HG02870 (cell line): ENCODE data around the gene ZNF500.

Experiments
- ATAC-seq: cut with Tn5 transposase; IDR thresholded peaks from one replicate; pipeline ENCODE4 v1.9.1; 2021; ENCODE audit warnings: mild to moderate bottlenecking, moderate library complexity; ENCODE audit not compliant: unreplicated experiment

The ZNF500 gene

DNA sequence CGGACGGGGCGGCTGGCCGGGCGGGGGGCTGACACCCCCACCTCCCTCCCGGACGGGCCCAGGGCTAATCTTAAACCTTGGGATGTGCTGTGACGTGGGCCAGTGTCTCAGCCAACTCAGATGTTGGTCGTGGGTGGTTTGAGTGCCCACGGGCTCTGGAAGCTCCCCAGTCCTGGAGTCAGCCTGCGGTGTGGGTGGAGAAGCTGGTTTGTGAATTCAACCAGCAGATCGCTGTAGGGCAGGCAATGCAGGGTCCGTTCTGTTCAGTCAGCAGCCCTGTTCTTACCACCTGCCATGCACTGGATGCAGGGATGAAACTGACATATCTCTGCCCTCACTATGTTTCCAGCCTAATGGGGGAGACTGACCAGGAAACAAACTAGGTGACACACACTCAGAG lies 8.0 kb upstream of the ZNF500 start:
- ATAC-seq: no peak

DNA sequence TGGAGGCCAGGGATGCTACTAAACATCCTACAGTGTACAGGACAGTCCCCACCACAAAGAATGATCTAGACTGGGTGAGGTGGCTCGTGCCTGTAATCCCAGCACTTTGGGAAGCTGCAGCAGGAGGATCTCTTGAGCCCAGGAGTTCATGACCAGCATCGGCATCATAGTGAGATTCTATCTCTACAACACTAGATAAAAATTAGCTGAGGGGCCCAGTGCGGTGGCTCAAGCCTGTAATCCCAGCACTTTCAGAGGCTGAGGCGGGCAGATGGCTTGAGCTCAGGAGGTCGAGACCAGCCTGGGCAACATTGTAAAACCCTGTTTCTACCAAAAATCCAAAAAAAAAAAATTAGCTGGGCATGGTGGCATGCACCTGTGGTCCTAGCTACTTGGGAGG lies 5.4 kb upstream of the ZNF500 start:
- no peak for ATAC-seq

DNA sequence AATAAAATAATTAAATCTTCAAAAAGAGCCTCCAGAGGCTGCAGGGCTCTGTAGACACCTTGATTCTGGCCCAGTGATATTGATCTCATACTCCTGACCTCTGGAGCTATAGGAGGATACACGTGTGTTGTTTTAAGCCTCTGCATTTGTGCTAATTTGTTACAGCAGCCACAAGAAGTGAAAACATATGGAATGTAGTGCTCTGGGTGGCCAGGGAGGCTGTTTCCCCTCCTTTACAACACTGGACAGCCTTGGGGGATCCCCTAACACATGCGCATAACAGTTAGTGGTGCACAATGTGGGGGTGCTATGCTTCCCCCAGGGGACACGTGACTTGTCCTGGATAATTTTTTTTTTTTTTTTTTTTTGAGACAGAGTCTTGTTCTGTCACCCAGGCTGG lies 4.7 kb upstream of the ZNF500 start:
- ATAC-seq: no peak

DNA sequence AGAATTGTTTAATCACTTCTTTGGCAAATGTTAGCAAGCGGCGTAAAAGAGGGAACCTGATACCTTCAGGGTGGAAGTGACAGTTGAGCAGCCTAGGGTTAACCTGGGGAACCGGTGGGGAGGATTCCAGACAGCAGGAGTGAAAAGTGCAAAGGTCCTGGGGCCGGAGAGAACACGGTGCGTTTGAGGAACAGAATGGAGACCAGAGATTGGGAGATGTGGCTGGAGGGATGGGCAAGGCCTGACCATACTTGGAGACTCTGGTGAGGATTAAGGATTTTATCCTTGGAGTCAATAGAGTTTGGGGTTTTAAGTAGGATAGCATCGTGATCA lies 2.3 kb upstream of the ZNF500 start:
- ATAC-seq: no peak

DNA sequence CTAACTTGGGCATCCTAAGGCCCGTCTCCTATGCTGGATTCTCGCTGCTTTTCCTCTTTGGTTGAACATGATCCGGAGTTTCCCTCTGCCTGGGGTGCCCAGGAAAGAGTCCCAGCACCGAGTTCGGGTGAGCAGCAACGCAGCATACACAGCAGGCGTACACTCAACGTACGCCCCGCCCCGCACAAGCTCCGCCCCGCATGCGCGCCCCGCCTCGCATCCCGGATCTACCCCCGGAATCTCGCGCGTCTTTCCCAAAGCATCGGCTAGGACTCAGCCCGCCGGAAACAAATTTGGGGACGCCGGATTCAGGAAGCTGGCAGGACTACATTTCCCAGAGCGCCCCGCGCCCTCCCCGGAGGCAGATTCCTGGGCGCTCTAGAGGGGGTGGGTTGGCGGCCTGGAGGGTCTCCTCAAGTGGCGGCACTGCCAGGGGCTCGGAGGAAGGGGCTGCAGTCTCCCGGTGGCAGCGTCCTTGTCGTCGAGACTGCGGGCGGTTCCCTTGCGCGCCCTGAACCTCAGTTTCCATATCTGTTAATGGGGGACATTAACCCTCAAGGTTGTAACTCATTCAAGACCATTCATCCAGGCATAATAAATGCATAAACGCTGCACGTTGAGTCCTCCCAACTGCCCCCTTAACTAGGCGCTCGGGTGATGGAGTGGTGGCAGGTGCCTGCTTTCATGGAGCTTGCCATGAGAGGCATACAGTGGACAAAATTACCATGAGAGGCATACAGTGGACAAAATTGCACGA lies 1.8 kb upstream of the ZNF500 start:
- ATAC-seq: peak; percentile 58

DNA sequence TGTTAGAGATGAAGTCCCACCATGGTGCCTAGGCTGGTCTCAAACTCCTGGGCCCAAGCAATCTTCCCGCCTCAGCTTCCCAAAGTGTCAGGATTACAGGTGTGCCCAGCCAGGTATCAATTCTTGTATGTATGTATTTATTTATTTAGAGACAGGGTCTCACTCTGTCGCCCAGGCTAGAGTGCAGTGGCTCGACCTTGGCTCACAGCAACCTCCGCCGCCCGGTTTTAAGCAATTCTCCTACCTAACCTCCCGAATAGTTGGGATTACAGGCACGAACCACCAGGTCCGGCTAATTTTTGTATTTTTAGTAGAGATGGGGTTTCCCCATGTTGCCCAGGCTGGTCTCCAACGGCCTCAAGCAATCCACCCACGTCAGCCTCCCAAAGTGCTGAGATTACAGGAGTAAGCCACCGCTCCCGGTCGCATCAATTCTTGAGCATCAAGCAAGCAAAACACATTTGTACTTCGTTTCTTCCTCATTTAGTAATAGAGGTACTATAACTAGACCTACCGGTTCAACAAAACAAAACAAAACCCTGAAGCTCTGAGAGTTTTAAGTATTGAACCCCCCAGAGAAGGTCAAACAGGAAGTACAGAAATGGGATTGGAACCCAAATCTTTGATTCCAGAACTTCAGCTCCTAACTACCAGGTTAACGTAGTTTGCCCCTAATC lies 1.0 kb upstream of the ZNF500 start:
- no peak for ATAC-seq

DNA sequence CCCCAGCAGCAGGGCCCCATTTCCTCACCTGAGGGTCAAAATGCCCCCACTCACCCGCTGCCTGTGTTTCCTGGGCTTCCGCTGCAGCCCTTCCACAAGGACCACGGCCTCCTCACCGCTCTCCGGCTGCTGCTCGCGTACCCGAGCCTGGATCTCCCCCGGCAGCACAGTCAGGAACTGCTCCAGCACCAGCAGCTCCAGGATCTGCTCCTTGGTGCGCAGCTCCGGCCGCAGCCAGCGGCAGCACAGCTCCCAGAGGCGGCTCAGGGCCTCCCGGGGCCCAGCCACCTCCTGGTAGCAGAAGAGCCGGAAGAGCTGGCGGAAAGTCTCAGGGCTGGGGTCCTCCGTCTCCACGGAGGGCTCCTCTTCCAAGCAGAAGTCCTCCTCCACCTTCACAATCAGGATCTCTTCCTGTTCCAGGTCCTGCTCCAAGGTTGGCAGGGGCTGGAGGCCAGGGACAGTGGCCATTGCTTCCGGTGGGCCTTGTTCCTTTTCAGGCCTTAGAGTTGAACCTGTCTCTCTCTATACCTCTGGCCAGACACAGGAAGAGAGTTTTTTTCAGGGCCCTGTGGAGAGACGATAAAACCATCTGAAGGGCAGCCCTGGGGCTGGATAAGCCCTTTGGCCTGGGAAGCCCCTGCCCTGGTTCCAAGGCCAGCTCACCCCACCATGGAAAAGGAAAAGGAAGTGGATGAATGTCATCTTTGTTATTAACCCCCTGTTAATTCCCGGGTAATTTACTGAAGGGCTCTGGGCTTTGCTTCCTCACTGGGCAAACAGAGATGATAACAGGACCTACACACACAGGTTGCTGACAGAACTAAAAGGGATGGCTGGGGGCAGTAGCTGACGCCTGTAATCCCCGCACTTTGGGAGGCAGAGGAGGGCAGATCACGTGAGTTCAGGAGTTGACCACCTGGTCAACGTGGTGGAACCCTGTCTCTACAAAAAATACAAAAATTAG lies 1.2 kb downstream of the ZNF500 start:
- ATAC-seq: no peak

DNA sequence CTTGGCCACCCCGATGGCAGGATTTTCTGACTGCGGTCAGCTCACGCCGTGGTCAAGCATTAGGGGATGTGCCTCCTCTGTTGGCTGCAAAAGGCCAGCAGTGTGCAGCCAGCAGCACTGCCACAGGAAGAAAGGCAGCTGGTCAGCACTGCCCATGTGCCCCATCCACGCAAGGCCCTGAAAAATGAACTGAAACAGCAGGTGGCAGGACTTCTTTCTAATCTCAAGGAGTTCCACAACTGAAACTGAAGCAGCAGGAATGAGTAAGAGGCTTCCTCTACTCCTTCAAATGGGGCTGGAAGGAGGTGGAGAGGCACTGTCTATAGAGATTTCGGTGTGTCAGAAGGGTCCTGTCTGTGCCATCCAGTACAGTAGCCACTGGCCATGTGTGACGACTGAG lies 3.2 kb downstream of the ZNF500 start:
- ATAC-seq: no peak

DNA sequence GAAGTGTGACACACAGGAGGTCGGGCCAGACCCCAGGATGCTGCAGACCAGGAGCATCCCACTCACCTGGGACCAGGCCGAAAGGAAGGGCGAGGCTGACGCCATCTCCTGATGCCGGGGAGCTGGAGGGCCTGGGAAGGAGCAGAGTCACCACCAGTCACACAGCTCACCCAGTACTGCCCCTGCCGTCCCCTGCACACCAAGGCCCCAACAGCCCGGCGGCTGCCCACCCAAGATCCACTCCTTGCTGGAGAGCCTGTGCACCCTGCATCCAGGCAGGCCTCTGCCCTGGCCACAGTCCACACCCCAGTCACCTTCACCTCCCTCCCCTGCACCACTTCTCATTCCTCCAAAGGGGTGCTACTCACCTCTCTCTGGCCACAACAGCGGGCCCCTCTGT lies 4.8 kb downstream of the ZNF500 start:
- ATAC-seq: no peak

DNA sequence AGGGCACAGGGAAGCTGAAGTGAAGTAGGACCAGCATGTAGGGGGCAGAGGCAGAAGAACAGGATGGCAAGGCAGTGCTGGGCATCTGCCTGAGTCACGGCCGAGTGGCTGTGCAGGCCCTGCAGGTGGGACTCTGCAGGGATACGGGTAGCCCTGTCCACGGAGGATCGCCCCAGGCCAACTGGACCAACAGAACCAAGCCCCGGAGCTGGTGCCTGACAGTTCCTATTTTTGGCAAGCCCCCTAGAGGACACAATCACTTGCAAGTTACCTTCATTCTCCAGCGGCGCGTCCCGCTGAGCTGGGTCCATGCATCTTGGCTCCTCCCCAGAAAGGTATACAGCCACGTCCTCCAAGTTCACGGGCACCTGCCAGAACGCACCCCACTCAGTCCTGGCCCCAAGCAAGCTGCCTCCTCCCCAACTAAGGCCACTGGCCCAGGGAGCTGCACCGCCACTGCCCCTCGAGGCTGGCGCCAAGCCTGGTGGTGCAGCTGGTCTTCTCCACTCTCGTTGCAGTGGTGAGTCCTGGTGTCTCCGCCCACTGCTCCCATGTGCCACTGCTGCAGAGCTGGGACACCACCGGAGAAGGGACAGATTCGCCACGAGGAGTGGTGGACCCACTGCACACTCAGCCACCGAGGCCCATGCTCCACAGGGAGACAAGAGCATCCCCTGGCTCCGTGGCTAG lies 6.6 kb downstream of the ZNF500 start:
- no peak for ATAC-seq

DNA sequence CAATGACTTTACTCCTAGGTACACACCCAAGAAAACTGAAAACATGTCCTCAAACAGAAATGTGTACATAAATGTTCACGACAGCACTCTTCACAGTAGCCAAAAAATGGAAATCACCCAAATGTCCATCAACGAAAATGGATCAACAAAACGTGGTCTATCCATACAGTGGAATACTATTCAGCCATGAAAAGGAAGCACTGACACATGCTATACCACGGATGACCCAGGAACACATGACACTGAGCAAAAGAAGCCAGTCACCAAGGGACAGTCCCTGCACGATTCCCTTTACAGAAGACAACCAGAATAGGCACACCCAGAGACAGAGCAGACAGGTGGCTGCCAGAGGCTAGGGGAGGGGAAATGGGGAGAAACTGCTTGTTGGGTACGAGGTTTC lies 11.3 kb downstream of the ZNF500 start:
- no peak for ATAC-seq

DNA sequence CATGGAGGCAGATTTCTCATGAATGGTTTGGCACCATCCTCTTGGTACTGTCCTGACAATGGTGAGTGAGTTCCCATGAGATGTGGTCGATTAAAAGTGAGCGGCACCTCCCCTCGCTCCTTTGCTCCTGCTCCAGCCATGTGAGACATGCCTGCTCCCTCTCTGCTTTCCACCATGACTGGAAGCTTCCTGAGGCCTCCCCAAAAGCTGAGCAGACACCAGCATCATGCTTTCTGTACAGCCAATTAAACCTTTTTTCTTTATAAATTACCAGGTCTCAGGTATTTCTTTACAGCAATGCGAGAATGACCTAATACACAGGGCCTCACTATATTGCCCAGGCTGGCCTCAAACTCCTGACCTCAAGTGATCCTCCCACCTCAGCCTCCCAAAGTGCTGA lies 12.1 kb downstream of the ZNF500 start:
- no peak for ATAC-seq

DNA sequence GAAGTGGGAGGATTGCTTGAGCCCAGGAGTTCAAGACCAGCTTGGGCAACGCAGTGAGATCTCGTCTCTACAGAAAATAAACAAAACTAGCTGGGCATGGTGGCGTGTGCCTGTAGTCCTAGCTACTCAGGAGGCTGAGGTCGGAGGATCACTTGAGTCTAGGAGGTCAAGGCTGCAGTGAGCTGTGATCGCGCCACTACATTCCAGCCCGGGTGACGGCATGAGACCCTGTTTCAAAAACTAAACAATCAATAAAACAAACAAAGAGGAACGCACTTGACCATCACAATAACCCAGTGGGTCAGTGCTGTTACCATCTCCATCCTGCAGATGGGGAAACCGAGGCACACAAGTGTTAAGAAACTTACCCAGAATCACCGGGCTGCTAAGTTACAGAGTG lies 13.7 kb downstream of the ZNF500 start:
- no peak for ATAC-seq

DNA sequence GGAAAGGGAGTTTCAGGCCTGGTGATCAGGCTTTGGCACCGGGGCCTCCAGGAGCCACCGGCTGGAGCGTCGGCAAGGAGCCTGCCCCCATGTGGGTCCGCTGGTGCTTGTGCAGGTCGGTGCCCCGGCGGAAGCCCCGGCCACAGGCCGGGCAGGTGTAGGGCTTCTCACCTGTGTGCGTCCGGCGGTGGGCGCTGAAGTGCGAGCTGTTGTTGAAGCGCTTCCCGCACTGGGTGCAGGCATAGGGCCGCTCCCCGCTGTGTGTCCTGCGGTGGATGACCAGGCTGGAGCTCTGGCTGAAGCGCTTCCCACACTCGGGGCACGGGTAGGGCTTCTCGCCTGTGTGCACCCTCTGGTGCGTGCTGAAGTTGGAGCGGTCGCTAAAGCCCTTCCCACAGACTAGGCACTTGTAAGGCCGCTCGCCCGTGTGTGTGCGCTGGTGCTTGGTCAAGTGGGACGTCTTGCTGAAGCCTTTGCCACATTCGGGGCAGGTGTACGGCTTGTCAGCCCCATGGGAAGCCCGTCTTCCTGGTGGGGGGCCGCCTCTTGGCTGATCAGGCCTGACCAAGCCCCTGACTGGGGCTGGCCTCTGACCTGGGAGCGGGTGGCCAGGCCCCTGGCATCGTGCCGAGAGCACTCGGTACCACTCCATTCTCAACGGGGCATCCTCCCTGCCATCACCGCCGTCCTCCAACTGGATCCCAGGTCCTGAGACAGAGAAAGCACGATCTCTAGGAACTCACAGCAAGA lies 14.4 kb downstream of the ZNF500 start:
- no peak for ATAC-seq

DNA sequence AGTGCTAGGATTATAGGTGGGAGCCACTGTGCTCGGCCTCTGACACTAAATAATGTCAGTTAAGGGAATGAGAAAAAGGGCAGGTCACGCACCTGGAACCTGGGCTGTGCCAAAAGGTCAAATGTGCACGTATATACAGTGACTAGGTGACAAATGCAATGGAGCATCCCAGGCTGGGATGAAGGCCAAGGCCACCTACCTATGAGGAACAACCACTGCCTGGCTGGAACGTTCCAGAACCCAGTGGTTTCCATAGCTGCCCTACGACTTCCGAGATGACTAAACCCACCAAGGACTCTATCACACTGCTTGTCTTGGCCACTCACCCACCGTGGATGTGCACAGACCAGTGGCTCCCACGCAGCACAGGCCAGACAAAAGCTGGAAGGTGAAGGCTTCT lies 16.1 kb downstream of the ZNF500 start:
- ATAC-seq: no peak

DNA sequence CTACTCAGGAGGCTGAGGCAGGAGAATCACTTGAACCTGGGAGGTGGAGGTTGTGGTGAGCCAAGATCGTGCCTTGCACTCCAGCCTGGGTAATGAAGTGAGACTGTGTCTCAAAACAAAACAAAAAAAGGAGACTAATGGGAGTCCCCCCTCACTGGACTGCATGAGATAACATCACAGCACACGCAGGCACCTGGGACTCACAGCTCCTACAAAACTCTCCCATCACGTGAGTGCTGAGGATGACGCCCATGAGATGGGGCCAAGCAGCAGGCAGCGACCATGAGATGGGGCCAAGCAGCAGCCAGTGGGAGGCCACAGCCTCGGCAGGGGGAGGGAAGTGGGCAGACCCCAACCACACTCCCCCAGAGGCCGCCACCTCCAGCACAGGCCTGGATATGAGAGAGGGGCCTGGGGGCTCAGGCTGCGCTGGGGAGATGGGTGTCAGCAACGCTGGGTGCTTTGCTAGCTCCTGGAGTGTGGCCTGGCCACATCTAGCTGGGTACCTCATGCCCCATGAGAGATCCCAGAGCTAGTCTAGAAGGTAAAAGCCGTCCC lies 17.2 kb downstream of the ZNF500 start:
- ATAC-seq: no peak

DNA sequence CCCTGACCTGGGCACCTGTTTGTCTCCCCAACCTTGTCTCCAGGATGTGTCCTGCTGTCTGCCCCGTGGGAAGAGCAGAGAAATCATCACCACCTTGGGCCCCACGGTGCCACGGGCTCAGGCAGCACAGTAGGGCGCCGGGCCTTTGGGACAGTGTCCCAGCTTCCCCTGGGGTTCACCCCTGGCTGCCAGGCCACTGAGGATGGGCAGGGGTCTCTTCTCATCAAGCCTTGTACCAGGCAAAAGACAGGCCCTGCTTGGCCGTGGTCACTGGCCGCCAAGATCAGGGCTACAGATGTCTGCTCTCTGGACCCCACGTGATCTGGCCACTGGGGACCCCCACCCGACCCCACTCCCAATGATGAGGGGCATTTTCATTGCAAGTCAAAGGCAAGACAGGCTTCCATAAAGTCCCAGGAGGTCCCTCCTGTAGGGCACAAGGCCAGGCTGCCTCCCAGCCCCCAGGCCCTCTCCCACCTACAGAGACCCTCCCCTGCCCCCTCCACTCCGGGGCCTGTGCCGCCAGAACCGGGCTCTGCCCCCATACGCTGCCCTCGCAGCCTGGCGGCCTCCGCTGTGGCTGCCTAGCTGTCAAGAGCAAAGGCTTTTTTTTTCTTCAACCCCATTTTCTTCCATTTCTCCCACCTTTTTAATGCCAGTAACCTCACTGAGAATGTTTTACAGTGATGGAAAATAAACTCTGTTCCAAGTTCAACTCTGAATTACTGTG lies 18.1 kb downstream of the ZNF500 start:
- no peak for ATAC-seq

DNA sequence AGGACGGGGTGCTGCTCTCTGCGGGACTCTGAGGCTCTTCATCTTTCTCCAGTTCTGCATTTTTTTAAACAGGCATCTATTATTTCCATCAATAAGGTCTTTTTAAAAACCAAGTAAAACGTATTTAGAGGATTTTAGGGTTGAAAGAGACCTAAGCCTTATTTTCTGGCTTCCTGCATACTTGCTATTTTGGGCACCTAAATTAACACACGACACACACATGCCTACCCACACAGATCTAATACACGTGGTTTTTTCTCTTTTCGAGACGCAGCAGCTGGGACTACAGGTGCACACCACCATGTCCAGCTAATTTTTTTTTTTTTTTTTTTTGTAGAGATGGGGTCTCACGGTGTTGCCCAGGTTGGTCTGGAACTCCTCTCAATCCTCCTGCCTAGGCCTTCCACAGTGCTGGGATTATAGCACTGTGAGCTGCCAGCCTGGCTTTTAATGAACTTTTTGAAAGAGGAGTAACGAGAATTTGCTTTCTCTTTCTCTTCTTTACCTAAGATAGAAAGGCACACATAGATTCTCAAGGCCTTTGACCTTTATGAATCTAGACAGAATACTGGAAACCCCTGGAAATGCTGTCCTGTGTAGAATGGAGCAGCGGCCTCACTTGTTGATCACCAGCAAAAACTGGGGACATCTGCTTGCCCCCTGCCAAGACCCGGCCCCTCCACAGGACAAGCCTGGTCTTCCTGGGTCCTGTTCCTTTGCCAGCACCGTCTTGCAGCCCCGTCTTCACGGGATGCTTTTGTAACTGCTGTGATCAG lies 18.9 kb downstream of the ZNF500 start:
- ATAC-seq: no peak
